Stimulated activated CD4-positive, alpha-beta T cell treated with anti-CD3 and anti-CD28 coated beads, Interleukin-4, amount 100 ng/mL, for 48 hours (primary cell): ENCODE results near the gene KSR2.

Experiments used
- DNase-seq, 2 donors: peaks; one replicate each; pipeline ENCODE4 v3.0.0-alpha.2; 2020; ENCODE audit warnings: low read depth in 2 of 2

Gene KSR2

GRCh38 chr12:117457189-117457588 lies 511.6 kb downstream of the KSR2 start:
- no peak for DNase-seq

- DNase-seq, result no peak
These were observed 512.7 kb downstream of the KSR2 start for GRCh38 chr12:117456076-117456475.

- no peak for DNase-seq
These were observed 514.8 kb downstream of the KSR2 start for GRCh38 chr12:117453961-117454360.

GRCh38 chr12:117452112-117452511 lies 516.7 kb downstream of the KSR2 start:
- DNase-seq, result no peak

- no peak for DNase-seq
These were observed 518.6 kb downstream of the KSR2 start for GRCh38 chr12:117450209-117450608.

GRCh38 chr12:117447665-117448366 lies 521.0 kb downstream of the KSR2 start:
- no peak for DNase-seq

GRCh38 chr12:117444781-117445180 lies 524.0 kb downstream of the KSR2 start:
- no peak for DNase-seq

GRCh38 chr12:117441751-117442150 lies 527.0 kb downstream of the KSR2 start:
- no peak for DNase-seq

- no peak for DNase-seq
These were observed 528.4 kb downstream of the KSR2 start for GRCh38 chr12:117440384-117440783.

GRCh38 chr12:117439531-117440001 lies 529.2 kb downstream of the KSR2 start:
- DNase-seq, result no peak

- no peak for DNase-seq
These were observed 530.0 kb downstream of the KSR2 start for GRCh38 chr12:117438809-117439208.

GRCh38 chr12:117437516-117438255 lies 531.1 kb downstream of the KSR2 start:
- no peak for DNase-seq

GRCh38 chr12:117433878-117434277 lies 534.9 kb downstream of the KSR2 start:
- DNase-seq, result no peak

- no peak for DNase-seq
These were observed 538.5 kb downstream of the KSR2 start for GRCh38 chr12:117430246-117430645.

- no peak for DNase-seq
These were observed 541.6 kb downstream of the KSR2 start for GRCh38 chr12:117427211-117427610.

- no peak for DNase-seq
These were observed 546.8 kb downstream of the KSR2 start for GRCh38 chr12:117421987-117422386.

GRCh38 chr12:117421068-117421752 lies 547.6 kb downstream of the KSR2 start:
- no peak for DNase-seq

GRCh38 chr12:117417004-117417403 lies 551.8 kb downstream of the KSR2 start:
- no peak for DNase-seq

GRCh38 chr12:117412465-117413188 lies 556.2 kb downstream of the KSR2 start:
- DNase-seq, result no peak

GRCh38 chr12:117409286-117409685 lies 559.5 kb downstream of the KSR2 start:
- no peak for DNase-seq

- no peak for DNase-seq
These were observed 560.5 kb downstream of the KSR2 start for GRCh38 chr12:117408161-117408791.
